ENCODE data around the gene DHRSX. TPM values are rescaled to one million over a fixed set of nuclear protein-coding genes. Genes with fewer than 3 reads are reported as not detected.

The DHRSX gene
- polyA plus RNA-seq, 3 donors, result 12.9 to 33.2 (median 28.3) TPM

DNA sequence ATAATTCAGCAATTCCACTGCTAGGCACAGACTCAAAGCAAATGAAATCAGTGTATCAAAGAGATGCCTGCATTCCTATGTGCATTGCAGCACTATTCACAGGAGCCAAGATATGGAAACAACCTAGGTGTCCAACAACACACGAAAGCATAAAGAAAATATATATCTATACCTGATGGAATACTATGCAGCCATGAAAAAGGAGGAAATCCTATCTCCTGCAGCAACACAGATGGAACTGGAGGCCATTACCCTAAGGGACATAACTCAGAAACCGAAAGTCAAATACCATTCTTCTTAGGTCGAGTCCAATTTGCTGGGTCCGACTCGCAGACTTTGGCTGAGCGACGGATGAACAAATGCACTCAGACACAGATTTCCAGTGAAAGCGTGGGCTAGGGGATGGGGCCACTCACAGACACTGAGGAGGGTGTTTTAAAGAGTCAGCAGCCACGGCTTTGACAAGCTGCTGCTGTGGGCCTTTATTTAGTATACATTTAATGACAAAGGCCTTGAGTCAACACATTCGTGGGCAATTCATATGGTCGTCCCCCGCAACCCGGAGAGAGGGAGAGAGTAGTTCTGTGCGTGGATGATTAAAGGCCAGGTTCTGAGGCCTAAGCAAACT lies 93.8 kb downstream of the DHRSX start:
- Mint-ChIP-seq H3K4me3 (no peak overlapping the region), H3K4me1 (no peaks in the 10 kb centered on the region), H3K9me3 (peaks cover 4 to 16% (median 9%) of the 10 kb centered on the region in 7 donors), H3K36me3 (peaks cover 46 to 66% of the 10 kb centered on the region in 2 donors), H3K27ac (no peak overlapping the region), H3K27me3 (ENCODE audit: low read depth in 3 of 3) (peaks cover 0 to 2% (median 1%) of the 10 kb centered on the region in 3 donors)
- Histone ChIP-seq H4K20me1 (ENCODE audit: insufficient read depth, low read length) (no peaks in the 10 kb centered on the region), H2AFZ (ENCODE audit: insufficient read depth, low read depth, low read length, poor library complexity, severe bottlenecking) (no peak overlapping the region), H3K4me3 (replicated peaks in 1 of 3; ENCODE audit: low read depth in 2 of 3, low read length in 3 of 3) (no peak overlapping the region), H3K27me3 (ENCODE audit: control insufficient read depth in 2 of 2, insufficient read depth in 2 of 2, low read length in 2 of 2) (no peaks in the 10 kb centered on the region), H3K36me3 (replicated peaks in 1 of 2; ENCODE audit: control insufficient read depth in 1 of 2, insufficient read depth in 2 of 2, low read length in 2 of 2) (peaks cover 5 to 56% of the 10 kb centered on the region in 2 donors), H3K79me2 (ENCODE audit: insufficient read depth, low read length) (no peaks in the 10 kb centered on the region), H3K4me2 (replicated peaks; ENCODE audit: extremely low read depth, low read length, poor library complexity, severe bottlenecking) (no peak overlapping the region), H3K9ac (ENCODE audit: insufficient read depth, low read length, poor library complexity, severe bottlenecking) (no peak overlapping the region), H3K4me1 (ENCODE audit: control insufficient read depth in 1 of 2, insufficient read depth in 2 of 2, low read length in 2 of 2) (no peaks in the 10 kb centered on the region), H3K27ac (ENCODE audit: low read depth in 1 of 2, low read length in 2 of 2) (no peak overlapping the region), H3K9me3 (replicated peaks in 1 of 2; ENCODE audit: control insufficient read depth in 1 of 2, insufficient read depth in 1 of 2, low read length in 2 of 2) (peaks cover 6 to 9% of the 10 kb centered on the region in 2 donors)
- 96% methylated on average over 8 of the region's 14 CpGs for WGBS (ENCODE audit: insufficient coverage)
- intact Hi-C loops (cut with micrococcal nuclease), result no loop called here
- no peak for DNase-seq
- TF ChIP-seq, protein P1, sequence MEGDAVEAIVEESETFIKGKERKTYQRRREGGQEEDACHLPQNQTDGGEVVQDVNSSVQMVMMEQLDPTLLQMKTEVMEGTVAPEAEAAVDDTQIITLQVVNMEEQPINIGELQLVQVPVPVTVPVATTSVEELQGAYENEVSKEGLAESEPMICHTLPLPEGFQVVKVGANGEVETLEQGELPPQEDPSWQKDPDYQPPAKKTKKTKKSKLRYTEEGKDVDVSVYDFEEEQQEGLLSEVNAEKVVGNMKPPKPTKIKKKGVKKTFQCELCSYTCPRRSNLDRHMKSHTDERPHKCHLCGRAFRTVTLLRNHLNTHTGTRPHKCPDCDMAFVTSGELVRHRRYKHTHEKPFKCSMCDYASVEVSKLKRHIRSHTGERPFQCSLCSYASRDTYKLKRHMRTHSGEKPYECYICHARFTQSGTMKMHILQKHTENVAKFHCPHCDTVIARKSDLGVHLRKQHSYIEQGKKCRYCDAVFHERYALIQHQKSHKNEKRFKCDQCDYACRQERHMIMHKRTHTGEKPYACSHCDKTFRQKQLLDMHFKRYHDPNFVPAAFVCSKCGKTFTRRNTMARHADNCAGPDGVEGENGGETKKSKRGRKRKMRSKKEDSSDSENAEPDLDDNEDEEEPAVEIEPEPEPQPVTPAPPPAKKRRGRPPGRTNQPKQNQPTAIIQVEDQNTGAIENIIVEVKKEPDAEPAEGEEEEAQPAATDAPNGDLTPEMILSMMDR (IDR thresholded peaks at IDR 0.05), result no peak

DNA sequence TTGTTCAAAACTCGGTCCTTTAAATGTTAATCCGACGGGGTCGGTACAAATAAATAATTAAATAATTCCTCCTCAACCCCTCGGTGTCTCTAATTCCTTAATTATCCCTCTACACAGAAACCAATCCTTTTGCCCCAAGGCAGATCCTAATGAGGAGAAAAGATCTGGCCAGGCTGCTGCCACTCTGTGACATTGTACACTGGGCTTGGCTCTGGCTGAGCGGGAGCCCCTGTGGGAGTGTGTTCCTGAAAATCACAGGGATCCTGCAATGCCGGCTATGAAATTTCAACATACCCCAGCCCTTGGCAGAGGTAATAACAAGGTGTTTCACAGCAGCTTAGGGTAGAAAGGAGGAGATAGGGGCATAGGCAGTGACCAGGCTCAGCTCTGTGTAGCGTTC lies 96.0 kb downstream of the DHRSX start:
- no peaks in the 10 kb centered on the region for H3K4me1 ChIP-seq (ENCODE audit: control insufficient read depth in 1 of 2, insufficient read depth in 2 of 2, low read length in 2 of 2)
- H3K9me3 Mint-ChIP-seq, result peaks cover 4 to 17% (median 9%) of the 10 kb centered on the region in 7 donors
- H3K27me3 Mint-ChIP-seq (ENCODE audit: low read depth in 3 of 3), result peaks cover 0 to 2% (median 1%) of the 10 kb centered on the region in 3 donors
- H3K4me1 Mint-ChIP-seq, result no peaks in the 10 kb centered on the region
- peaks cover 6 to 9% of the 10 kb centered on the region in 2 donors for H3K9me3 ChIP-seq (replicated peaks in 1 of 2; ENCODE audit: control insufficient read depth in 1 of 2, insufficient read depth in 1 of 2, low read length in 2 of 2)
- no peak overlapping the region for H3K4me3 Mint-ChIP-seq
- WGBS (ENCODE audit: insufficient coverage), result 96% methylated on average over 4 of the region's 8 CpGs
- H3K79me2 ChIP-seq (ENCODE audit: insufficient read depth, low read length), result no peaks in the 10 kb centered on the region
- DNase-seq, result no peak
- no peak overlapping the region for H2AFZ ChIP-seq (ENCODE audit: insufficient read depth, low read depth, low read length, poor library complexity, severe bottlenecking)
- no peaks in the 10 kb centered on the region for H3K27me3 ChIP-seq (ENCODE audit: control insufficient read depth in 2 of 2, insufficient read depth in 2 of 2, low read length in 2 of 2)
- H3K27ac Mint-ChIP-seq, result no peak overlapping the region
- no peak overlapping the region for H3K4me3 ChIP-seq (replicated peaks in 1 of 3; ENCODE audit: low read depth in 2 of 3, low read length in 3 of 3)
- no peak overlapping the region for H3K27ac ChIP-seq (ENCODE audit: low read depth in 1 of 2, low read length in 2 of 2)
- no peak overlapping the region for H3K9ac ChIP-seq (ENCODE audit: insufficient read depth, low read length, poor library complexity, severe bottlenecking)
- peaks cover 5 to 52% of the 10 kb centered on the region in 2 donors for H3K36me3 ChIP-seq (replicated peaks in 1 of 2; ENCODE audit: control insufficient read depth in 1 of 2, insufficient read depth in 2 of 2, low read length in 2 of 2)
- no peaks in the 10 kb centered on the region for H4K20me1 ChIP-seq (ENCODE audit: insufficient read depth, low read length)
- peaks cover 41 to 64% of the 10 kb centered on the region in 2 donors for H3K36me3 Mint-ChIP-seq
- H3K4me2 ChIP-seq (replicated peaks; ENCODE audit: extremely low read depth, low read length, poor library complexity, severe bottlenecking), result no peak overlapping the region
- intact Hi-C loops (cut with micrococcal nuclease), result no loop called here
- TF ChIP-seq, protein P1 (IDR thresholded peaks at IDR 0.05), result no peak

Data from CD14-positive monocyte (primary cell).